ENCODE results near the gene SEC14L2.

The SEC14L2 gene

DNA sequence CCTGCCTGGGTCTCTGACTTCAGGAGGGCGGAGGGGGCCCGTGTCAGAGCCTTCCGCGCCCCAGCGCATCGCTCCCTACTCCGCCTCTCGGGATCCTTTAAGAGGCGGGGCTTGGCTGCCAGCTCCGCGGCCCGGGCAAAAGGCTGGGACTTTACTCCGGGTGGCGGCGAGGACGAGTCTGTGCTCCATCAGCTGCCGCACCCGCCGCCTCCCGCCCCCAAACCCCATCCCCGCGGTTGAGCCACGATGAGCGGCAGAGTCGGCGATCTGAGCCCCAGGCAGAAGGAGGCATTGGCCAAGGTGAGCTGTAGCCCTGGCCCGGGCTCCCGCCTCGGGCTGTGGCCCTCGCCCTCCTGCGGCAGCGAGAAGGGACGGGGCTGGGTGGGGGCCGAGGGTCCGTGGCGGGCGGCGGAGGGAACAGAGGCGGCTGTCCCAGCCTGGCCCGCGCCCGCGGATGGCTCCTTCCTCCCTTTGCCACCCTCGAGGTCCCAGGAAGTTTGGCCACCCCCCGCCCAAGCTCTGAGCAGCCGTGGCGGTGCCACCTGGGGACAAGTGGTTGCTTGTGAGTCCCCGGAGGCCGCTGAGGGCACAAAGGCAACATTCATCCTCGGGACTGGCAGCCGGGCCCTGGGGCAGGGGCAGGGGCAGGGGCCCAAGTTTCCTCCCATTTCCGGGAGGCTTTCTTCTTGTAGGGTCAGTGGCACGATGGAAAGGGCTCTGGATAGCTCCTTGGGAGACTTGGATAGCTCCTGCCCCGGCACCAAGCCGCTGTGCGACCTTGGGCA, at the start of gene SEC14L2:
Gene SEC14L2, plus strand, starts transcription at position 148 of the 785 bp plus-strand sequence. Its CDS starts 99 bp downstream, at position 247.
- DNase-seq, result no peak

DNA sequence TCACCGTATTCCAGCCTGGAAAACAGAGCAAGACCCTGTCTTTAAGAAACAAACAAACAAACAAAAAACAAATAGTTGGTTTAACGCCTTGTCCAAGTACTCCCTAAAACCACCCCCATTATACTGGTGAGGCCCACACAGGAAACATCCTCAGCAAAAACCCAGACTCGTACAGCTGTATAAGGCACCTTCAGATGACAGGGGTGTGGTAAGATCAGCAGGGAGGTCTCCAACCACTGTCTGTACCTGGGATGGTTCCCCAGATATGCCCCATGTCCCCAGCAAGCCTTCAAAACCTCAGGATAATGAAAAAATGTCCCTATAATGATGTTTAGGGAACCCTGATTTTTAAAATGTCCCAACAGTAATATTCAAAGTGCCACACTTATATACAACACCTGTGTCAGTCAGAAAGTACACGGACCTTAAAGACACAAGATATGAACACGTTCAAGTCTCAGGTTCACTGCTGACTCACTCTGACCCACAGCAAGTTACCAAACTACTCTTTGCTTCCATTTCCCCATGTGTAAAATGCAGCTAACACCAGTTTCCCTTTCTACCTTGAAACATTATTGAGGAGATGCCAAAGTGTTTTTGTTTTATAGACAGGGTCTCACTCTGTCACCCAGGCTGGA, 49.4 kb upstream of the SEC14L2 start:
- no peak for DNase-seq

DNA sequence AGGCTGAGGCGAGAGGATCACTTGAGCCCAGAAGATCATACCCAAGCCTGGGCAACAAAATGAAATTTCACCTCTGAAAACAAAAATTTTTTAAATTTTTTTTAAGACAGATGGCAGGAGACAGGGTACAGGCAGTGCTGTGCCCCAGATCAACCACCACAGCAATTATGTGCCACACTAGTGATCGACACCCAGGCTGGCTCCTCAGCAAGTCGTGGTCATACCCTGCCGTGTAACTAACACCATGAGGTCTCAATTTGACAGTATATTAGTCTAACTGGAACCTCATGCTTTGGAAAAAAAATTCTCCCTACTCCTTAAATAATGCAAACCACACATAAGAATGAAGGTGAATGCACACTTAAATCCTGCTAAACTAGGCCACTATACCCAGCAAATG, 48.4 kb upstream of the SEC14L2 start:
- no peak for DNase-seq

DNA sequence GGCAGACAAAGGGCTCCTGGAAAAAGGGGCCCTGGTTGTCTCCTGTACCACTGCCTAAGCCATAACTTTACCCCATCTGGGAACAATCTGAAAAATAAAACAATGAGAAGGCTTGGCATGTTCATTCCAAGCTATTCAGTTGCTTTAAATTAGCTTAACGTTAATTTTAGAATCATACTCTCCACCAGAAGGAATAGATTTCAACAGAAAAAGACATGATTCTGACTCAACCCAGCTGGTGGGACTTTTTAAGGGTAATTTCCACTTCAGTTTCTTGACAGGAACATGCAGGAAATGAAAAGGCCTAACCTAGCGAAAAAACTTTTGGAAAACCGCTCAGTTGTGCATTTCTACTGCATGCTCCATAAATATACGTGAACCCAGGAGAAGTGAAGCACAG, 48.0 kb upstream of the SEC14L2 start:
- no peak for DNase-seq

DNA sequence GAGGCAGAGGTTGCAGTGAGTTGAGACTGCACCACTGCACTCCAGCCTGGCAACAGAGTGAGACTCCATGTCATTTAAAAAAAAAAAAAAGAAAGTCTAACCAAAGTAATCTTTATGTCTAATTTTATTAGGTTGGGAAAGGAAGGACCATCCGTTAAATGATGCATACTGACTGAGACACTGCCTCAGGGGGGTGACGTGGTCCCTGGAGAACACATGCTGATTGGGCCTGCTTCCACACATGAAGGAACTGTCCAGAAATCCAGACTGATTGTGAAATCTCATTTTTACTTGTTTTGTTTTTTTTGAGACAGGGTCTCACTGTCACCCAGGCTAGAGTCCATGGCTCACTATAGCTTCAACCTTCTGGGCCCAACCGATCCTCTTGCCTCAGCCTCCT, 45.6 kb upstream of the SEC14L2 start:
- no peak for DNase-seq

DNA sequence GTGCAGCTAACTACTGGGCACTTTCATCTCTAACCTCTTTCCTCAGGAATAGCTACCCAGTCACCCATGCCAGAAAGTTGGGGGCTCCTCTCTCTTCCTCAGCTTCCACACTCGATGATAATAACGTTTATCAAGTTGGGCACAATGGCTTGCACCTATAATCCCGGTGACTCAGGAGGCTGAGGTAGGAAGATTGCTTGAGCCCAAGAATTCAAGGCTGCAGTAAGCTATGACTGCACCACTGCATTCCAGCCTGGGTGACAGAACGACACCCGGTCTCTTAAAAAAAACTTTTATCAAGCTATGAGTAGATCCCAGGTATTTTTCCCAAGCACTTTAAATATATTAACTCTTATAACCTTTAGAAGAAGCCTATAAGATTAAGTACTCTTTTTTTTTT, 42.2 kb upstream of the SEC14L2 start:
- DNase-seq, result no peak

DNA sequence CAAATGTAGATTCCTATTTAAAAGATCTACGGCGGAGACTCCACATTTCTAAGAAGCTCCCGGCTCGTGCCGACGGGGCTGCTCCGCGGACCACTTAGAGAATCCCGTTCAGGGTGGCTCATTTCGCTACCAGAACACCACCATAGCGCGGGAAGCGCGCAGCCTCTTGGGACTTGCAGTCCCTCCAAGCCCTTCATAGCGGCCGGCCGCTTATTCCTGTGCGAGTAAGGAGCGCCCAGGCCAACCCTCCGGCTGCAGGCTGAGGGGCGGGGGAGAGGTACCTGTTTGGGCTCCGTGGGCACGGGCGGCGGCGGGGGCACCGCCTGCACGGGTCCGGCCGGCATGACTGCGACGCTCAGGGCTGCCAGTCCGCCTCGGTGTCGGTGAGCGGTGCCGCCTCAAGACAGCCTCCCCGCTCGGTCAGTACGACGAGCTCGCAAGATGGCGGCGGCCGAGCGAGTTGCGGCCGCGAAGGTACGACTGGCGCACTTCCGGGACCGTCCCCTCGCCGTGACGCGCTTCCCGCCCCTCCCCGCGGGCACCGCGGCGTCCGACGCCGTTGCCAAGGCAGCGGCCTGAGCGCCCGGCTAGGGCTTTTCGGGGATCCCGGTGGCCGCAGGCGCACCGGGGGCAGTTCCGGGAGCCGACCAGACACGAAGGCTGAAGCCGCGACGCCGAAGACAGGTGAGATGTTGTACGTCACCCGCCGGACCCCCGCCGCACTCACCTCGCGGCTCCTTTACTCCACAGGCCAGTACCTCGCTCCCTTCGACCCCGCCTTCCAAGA, 40.2 kb upstream of the SEC14L2 start, which contains the start of the genes CCDC157 and SF3A1:
Gene CCDC157, plus strand, starts transcription at position 559 of the 787 bp plus-strand sequence. CDS start 8,994 bp downstream, outside the sequence.
Gene SF3A1, minus strand, starts transcription at position 446 of the 787 bp plus-strand sequence. Its CDS starts 102 bp downstream, at position 344.
- DNase-seq, result peak; percentile 63 to 95

DNA sequence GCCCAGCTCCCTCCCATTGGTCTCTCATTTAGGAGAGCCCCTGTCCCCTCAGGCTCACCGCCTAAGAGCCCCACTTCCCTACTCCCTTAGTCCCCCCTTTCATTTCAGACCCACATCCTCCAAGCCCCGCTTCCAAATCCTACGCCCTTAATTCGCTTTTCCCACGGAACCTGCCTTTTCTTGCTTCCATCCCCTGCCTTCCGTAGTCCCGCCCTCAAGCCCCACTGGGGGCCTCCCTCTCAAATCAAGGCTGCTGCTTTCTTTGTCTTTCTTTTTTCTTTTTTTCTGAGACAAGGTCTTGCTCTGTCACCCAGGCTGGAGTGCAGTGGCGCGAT, 39.6 kb upstream of the SEC14L2 start:
- DNase-seq, result no peak

DNA sequence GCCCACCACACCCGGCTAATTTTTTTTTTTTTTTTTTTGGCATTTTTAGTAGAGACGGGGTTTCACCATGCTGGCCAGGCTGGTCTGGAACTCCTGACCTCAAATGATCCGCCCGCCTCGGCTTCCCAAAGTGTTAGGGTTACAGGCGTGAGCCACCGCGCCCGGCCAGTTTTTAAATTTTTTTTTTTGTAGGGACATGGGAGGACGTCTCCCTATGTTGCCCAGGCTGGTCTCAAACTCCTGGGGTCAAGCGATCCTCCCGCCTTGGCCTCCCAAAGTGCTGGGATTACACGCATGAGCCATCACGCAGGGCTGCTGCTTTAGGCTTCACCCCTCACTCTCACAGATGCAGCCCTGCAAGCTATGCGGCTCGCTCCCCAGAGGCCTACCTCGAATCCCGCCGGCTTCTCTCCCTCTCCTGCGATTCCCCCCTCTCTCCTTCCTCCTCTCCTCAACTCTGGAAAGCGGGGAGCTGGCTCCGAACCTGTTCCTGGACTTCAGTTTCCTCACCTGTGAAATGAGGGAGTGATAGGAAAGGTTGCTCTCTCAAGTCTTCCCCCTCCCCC, 39.1 kb upstream of the SEC14L2 start:
- DNase-seq, result no peak

DNA sequence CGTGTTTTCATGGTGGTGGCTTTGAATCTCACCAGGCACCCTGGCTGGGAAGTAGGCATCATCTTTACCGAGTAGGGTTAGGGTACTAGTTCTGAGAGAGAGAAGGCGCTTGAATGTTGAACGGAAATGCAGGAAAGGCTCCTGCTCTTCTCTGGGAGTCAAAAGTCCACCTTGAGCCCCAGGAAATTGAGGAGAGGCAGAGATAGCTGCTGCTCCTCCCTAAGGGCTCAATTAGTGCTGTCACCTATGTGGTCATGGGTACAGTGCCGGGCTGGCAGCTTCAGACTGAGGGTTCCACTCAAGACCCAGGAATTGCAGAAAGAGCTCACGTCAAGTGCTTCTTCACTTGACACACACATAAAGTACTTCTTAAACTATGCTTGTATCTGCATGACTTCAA, 38.3 kb upstream of the SEC14L2 start:
- no peak for DNase-seq

DNA sequence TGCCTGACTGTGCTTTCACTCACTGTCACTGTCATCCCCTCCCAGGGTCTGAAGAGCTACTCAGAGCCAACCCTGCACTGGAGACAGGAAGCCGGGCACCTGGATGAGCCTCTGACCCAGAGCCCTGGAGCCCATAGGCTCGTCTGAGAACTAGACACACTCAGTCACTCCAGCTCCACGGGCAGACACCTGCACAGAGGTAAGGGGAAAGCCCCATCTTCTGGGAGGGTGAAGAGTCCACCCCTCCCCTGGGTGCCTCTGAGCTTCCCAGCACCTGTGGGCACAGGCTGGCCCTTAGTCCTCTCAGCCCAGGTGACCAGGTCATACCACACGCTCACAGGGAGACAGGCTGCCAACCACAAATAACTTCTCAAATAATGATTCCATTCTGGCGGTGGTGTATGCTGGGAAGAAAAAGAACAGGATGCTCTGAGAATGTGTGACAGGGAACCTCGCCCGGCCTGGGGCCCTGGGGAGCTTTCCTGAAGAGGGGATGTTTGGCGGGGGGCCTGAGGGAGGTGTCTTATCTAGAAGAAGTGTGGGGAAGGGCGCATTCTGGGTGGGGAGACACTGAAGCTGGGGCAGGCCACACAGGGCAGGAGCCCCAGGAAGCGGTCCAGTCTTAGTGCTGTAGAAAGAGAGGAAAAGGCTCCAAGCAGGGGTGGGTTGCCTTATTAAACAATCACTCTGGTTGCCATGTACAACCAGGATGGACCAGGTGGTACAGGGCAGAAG, 34.7 kb upstream of the SEC14L2 start:
- DNase-seq, result no peak

DNA sequence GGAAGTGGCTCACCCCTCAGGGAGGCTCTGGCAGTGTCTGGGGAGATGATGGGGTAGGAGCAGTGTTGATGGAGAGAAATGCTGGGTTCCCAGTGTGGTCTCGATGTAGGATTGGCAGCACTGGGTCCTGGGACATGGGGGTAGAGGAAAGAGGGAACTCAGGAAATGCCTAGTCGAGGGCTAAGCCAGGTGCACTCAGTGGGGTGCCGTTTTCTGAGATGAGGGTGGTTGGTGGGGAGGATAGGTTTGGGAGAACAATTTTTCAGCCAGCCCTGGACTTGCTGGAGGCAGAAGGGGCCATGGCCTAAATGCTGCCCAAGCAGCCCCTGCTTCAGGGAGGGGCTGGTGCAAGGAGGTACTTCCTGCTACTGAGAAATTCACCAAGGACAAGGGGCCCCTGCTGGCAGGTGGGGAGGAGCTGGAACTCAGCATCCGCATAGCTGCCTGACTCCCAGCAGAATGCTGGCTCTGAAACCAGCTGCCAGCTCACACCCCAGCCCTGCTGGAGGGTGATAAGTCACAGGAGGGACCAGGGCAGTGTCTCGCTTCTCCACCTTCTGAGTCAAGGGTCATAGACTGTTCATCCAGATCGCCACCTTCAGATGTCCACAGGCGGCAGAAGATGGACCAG, 34.1 kb upstream of the SEC14L2 start:
- no peak for DNase-seq

DNA sequence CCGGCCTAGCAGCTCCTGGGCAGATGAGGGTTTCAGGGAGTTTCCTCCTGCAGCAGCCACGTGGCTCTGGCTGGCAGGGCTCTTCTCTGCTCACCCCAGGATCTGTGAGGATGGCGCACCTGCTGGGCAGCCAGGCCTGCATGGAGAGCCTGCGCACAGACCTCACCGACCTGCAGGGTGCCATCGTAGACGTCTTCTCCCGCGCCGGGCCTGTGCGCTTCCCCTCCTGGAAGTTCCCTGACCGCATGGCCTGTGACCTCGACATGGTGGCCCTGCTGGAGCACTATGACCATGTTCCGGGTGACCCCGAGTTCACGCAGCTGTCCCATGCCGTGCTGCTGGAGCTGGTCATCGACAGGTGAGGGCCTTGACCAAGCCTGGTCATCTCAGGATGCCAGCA, 30.9 kb upstream of the SEC14L2 start:
- no peak for DNase-seq

DNA sequence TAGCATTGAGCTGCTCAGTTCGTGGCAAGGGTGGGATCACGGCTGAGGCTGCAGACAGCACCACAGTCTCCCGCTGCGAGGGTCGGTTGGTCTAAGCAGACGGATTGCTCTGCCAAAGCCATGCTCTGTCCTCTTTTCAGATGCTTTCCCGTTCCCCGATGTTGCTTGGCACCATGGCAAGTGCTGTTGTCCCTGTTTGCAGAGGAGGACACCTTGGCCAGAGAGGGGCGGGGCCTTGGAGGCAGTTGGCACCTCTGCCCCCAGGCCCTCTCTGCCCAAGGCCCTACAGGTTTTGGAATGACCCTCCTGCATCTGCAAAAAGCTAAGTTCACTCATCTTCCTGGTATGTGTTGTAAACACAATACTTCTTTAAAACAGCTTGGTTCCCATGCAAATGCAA, 28.4 kb upstream of the SEC14L2 start:
- no peak for DNase-seq

DNA sequence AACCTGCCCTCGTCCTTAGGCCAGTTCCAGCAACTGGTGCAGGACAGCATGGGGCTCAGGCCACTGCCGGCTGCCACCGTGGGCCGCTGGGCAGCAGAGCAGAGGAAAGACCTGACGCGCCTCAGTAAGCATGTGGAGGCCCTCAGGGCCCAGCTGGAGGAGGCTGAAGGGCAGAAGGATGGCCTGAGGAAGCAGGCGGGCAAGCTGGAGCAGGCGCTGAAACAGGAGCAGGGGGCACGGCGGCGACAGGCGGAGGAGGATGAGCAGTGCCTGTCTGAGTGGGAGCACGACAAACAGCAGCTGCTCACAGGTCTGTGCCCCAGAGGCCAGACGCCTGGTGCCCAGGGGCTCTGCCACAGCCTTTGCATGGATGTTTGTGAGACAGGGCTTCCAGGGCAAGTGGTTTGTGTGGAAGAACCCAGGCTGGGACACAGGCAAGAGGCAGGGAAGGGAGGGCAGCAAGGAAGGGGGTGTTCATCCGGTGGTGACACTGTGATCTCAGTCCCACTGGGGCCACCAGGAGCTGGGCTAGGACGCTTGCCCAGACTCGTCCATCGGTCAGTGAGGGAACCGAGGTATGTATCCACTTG, 26.1 kb upstream of the SEC14L2 start:
- no peak for DNase-seq

DNA sequence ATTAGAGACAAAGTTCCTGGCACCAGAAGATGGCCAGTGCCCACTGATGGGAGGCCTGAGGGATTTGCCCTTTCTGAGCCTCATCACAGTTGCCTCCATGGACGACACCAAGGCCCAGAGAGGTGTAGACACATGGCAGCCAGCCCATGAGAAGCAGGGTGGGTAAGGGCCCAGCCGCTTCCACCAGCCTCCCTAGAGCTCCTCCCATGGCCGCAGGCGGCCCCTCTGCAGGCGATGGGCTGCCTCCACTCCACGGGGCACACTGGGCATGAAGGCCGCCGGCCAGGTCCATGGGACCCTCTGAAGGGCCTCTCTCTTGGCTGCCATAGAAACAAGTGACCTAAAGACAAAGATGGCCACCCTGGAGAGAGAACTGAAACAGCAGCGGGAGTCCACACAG, 25.5 kb upstream of the SEC14L2 start:
- no peak for DNase-seq

DNA sequence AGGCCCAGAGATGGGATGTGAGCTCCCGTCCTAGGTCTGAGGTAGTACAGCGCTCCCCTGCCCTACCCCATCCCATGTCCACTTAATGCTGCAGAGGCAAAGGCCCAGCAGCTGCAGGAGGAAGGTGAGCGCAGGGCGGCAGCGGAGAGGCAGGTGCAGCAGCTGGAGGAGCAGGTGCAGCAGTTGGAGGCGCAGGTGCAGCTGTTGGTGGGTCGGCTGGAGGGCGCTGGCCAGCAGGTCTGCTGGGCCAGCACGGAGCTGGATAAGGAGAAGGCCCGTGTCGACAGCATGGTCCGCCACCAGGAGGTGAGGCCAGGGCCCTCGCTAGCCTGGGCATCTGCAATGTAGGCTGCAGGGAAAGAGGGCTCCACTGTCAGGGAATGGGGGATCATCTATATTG, 24.8 kb upstream of the SEC14L2 start:
- no peak for DNase-seq

DNA sequence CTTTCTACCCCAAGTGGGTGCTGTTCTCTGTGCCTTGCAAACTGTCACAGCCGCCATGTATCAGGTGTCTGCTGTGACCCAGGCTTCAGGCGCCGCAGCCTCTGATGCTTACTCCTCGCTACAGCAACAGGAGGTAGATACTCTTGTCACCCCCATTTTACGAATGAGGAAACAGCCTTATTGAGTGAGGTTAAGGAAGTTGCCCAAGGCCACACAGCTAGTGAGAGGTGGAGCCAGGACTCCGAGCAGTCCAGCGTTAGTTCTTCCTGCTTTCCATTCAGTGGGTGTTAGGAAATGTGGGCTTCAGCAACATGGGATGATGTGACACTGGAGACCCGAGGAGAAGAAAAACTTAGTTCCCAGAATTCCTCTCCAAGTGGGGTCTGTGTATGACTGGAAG, 23.9 kb upstream of the SEC14L2 start:
- DNase-seq, result no peak

DNA sequence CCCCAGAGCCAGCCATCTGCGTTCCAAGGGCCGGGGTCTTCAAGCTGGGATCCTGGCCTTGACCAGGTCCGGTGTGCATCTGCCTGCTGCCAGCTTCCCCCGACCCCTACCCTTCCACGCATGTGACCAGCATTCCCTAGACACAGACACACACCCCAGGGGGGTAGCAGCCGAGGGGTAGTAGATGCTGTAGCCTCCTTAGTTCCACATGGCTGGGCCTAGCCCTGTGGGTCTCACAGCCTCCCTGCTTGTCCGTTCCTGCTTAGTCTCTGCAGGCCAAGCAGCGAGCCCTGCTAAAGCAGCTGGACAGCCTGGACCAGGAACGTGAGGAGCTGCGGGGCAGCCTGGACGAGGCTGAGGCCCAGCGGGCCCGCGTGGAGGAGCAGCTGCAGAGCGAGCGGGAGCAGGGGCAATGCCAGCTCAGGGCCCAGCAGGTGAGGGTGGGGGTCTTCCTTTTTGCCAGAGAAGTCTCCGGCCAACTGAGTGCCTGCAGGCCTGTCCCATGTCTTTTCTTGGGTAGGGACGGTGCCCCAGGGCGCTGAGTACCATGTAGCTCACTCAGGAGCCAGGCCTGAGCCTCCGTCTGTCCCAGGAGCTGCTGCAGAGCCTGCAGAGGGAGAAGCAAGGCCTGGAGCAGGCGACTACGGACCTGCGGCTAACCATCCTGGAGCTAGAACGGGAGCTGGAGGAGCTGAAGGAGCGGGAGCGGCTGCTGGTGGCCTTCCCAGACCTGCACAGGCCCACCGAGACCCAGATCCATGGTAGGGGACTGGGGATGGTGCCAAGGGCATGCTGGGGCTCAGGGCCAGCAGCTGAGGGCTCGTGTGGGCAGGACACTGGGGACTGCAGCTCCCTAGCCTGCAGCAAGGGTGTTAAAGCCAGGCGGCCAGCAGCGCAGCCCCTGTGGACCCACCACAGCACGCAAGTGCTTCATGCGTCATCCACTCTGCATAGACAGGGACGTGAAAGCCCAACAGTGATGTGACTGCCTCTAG, 23.2 kb upstream of the SEC14L2 start:
- no peak for DNase-seq

DNA sequence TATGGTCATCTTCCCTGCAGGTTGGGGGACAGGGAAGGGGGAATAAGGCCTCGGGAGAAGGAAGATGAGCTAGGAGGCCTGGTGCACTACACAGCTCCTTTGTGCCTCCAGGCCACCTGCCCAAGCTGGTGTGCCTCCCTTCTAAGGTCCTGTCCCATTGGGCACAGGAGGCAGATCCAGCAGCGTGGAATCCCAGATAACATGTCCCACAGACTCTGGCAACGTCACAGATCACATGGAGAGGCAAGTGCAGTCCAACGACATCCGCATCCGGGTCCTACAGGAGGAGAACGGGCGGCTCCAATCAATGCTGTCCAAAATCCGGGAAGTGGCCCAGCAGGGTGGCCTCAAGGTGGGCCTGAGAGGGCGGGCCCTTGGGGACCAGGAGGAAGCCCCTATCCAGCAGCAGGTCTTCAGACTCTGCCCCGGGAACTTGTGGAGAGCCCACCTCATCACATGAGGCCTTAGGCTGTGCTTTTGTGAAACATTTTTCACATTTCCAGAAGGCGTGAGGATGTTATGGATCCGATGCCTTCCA, 21.4 kb upstream of the SEC14L2 start:
- DNase-seq, result no peak
